Right atrium auricular region (tissue), 2 donors: ENCODE measurements around the gene KRTAP20-3. TPM values are rescaled to one million over a fixed set of nuclear protein-coding genes. Genes with fewer than 3 reads are reported as not detected.

Source experiments
- DNase-seq: peaks from one replicate; pipeline ENCODE4 v3.0.0-alpha.2; 2019; ENCODE audit warnings: low spot score
- H3K27ac ChIP-seq, 2 donors: fragments of 200-600 bp; sonication (generic); 1 replicate in 1 of 2; 2 replicates in 1 of 2; pipeline ENCODE4 v1.5.1; 2016 to 2019
- H3K27me3 ChIP-seq, 2 donors: fragments of 200-600 bp; sonication (generic); one replicate each; pipeline versions ENCODE4 v1.5.1 to v1.6.0; 2017 to 2019
- H3K36me3 ChIP-seq: fragments of 200-600 bp; sonication (generic); one replicate; pipeline ENCODE4 v1.5.1; 2016
- H3K4me1 ChIP-seq, 2 donors: fragments of 200-600 bp; sonication (generic); one replicate each; pipeline versions ENCODE4 v1.5.1 to v1.6.0; 2017 to 2019
- H3K4me3 ChIP-seq, 2 donors: fragments of 200-600 bp; sonication (generic); 1 replicate in 1 of 2; 2 replicates in 1 of 2; pipeline ENCODE4 v1.5.1; 2017 to 2019; ENCODE audit warnings: mild to moderate bottlenecking in 1 of 2, moderate library complexity in 1 of 2
- H3K9me3 ChIP-seq, 2 donors: fragments of 200-600 bp; sonication (generic); one replicate each; pipeline ENCODE4 v1.5.1; 2019
- CTCF ChIP-seq, 2 donors: fragments of 200-600 bp; sonication (generic); IDR thresholded peaks; one replicate each; pipeline ENCODE4 v1.5.1; 2019; ENCODE audit warnings: antibody characterized with exemption in 2 of 2
- total RNA-seq, 2 donors: library from RNA; depleted of rRNA; stranded (reverse); fragments of >200 nt; gene quantifications; one replicate each; pipeline ENCODE4 v1.1.0, GENCODE V29; 2016

KRTAP20-3 gene
- total RNA-seq, 2 donors from 2014 or later: not detected

- H3K9me3 ChIP-seq: no peaks in the 10 kb centered on the region
- no peak for TF ChIP-seq CTCF (IDR thresholded peaks at IDR 0.05)
- no peak overlapping the region for H3K27ac ChIP-seq
- DNase-seq: no peak
- no peak overlapping the region for H3K4me3 ChIP-seq
- H3K4me1 ChIP-seq: no peaks in the 10 kb centered on the region
- no peaks in the 10 kb centered on the region for H3K36me3 ChIP-seq
- H3K27me3 ChIP-seq: no peaks in the 10 kb centered on the region
Observed at GRCh38 chr21:30646904-30647414, 4.3 kb downstream of the KRTAP20-3 start.

DNA sequence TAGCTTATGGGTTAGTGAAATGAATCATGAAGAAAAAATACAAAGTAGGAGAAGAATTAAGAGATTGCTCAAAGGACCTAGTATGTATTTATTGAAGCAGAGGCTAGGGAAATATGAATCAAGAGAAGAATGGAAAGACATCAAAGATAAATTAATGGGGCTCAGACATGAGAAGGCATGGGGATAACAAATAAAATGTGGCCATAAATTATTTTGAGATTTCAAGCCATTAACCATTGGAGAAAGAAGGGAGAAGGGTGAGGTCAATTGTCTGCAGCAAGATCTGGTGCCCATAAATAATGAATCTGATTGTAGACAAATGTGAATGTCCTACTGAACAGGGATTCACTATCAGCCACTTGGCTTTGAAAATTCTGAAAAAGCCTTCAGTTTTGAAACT, 10.2 kb downstream of the KRTAP20-3 start:
- no peak for DNase-seq
- Histone ChIP-seq H3K36me3 (no peaks in the 10 kb centered on the region), H3K4me1 (no peaks in the 10 kb centered on the region), H3K27ac (no peak overlapping the region), H3K4me3 (no peak overlapping the region), H3K27me3 (no peaks in the 10 kb centered on the region), H3K9me3 (no peaks in the 10 kb centered on the region)
- TF ChIP-seq CTCF (IDR thresholded peaks at IDR 0.05): no peak

DNA sequence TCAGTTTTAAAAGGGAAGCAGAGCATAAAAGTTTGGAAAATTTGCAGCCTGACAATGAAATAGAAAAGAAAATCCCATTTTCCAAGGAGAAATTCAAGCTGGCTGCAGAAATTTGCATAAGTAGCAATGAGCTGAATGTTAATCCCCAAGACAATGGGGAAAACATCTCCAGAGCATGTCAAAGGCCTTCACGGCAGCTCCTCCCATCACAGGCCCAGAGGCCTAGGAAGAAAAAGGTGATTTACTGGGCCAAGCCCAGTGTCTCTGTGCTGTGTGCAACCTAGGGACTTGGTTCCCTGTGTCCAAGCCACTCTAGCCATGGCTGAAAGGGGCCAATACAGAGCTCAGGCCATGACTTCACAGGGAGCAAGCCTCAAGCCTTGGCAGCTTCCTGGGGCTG, 26.1 kb downstream of the KRTAP20-3 start:
- Histone ChIP-seq H3K9me3 (no peaks in the 10 kb centered on the region), H3K27ac (no peak overlapping the region), H3K36me3 (no peaks in the 10 kb centered on the region), H3K4me3 (no peak overlapping the region), H3K4me1 (no peaks in the 10 kb centered on the region), H3K27me3 (no peaks in the 10 kb centered on the region)
- no peak for TF ChIP-seq CTCF (IDR thresholded peaks at IDR 0.05)
- no peak for DNase-seq

GRCh38 chr21:30672985-30673650, 30.5 kb downstream of the KRTAP20-3 start:
- Histone ChIP-seq H3K27ac (no peak overlapping the region), H3K4me1 (no peaks in the 10 kb centered on the region), H3K27me3 (no peaks in the 10 kb centered on the region), H3K36me3 (no peaks in the 10 kb centered on the region), H3K9me3 (no peaks in the 10 kb centered on the region), H3K4me3 (no peak overlapping the region)
- DNase-seq: no peak
- no peak for TF ChIP-seq CTCF (IDR thresholded peaks at IDR 0.05)

GRCh38 chr21:30674312-30674711, 31.6 kb downstream of the KRTAP20-3 start:
- no peak for DNase-seq
- TF ChIP-seq CTCF (IDR thresholded peaks at IDR 0.05): no peak

GRCh38 chr21:30676737-30677136, 34.1 kb downstream of the KRTAP20-3 start:
- Histone ChIP-seq H3K27me3 (no peaks in the 10 kb centered on the region), H3K27ac (no peak overlapping the region), H3K4me3 (no peak overlapping the region), H3K36me3 (no peaks in the 10 kb centered on the region), H3K9me3 (no peaks in the 10 kb centered on the region), H3K4me1 (no peaks in the 10 kb centered on the region)
- no peak for TF ChIP-seq CTCF (IDR thresholded peaks at IDR 0.05)
- DNase-seq: no peak

More at GRCh38 chr21:30674312-30674711, 31.6 kb downstream of the KRTAP20-3 start:
- no peaks in the 10 kb centered on the region for H3K9me3 ChIP-seq
- H3K27ac ChIP-seq: no peak overlapping the region
- H3K36me3 ChIP-seq: no peaks in the 10 kb centered on the region
- no peak overlapping the region for H3K4me3 ChIP-seq
- H3K27me3 ChIP-seq: no peaks in the 10 kb centered on the region
- H3K4me1 ChIP-seq: no peaks in the 10 kb centered on the region
